Epithelial cell of esophagus (primary cell): ENCODE measurements around the gene KIF1A.

Source experiments
- DNase-seq: peaks from one replicate; pipeline ENCODE4 v3.0.0; 2010; ENCODE audit warnings: low read depth
- H3K4me3 ChIP-seq: 2 replicates; pipeline ENCODE4 v1.5.1; 2011; ENCODE audit warnings: mild to moderate bottlenecking, low read length, control low read depth
- CTCF ChIP-seq: IDR thresholded peaks from 2 replicates; pipeline ENCODE4 v1.5.1; 2011; ENCODE audit warnings: low read depth, mild to moderate bottlenecking, low read length, control low read depth, inconsistent platforms; ENCODE audit not compliant: insufficient read depth; ENCODE audit errors: missing control alignments

The KIF1A gene

GRCh38 chr2:240814280-240814679 lies 5.7 kb downstream of the KIF1A start:
- no peak for TF ChIP-seq CTCF

GRCh38 chr2:240813231-240813921 lies 6.6 kb downstream of the KIF1A start:
- no peak overlapping the region for H3K4me3 ChIP-seq
- no peak for DNase-seq
- TF ChIP-seq CTCF: no peak

More at GRCh38 chr2:240814280-240814679, 5.7 kb downstream of the KIF1A start:
- no peak for DNase-seq
- H3K4me3 ChIP-seq: no peak overlapping the region

- no peak overlapping the region for H3K4me3 ChIP-seq
- no peak for TF ChIP-seq CTCF
- DNase-seq: no peak
These were observed 7.3 kb downstream of the KIF1A start for GRCh38 chr2:240812721-240813120.

GRCh38 chr2:240812301-240812680 lies 7.7 kb downstream of the KIF1A start:
- DNase-seq: no peak
- no peak overlapping the region for H3K4me3 ChIP-seq
- TF ChIP-seq CTCF: no peak

- no peak overlapping the region for H3K4me3 ChIP-seq
- no peak for DNase-seq
- TF ChIP-seq CTCF: no peak
These were observed 8.4 kb downstream of the KIF1A start for GRCh38 chr2:240811346-240812300.

GRCh38 chr2:240810621-240811020 lies 9.4 kb downstream of the KIF1A start:
- no peak for TF ChIP-seq CTCF
- no peak for DNase-seq
- H3K4me3 ChIP-seq: no peak overlapping the region
